Measurements from ENCODE around the gene BNIP5.

BNIP5 gene

DNA sequence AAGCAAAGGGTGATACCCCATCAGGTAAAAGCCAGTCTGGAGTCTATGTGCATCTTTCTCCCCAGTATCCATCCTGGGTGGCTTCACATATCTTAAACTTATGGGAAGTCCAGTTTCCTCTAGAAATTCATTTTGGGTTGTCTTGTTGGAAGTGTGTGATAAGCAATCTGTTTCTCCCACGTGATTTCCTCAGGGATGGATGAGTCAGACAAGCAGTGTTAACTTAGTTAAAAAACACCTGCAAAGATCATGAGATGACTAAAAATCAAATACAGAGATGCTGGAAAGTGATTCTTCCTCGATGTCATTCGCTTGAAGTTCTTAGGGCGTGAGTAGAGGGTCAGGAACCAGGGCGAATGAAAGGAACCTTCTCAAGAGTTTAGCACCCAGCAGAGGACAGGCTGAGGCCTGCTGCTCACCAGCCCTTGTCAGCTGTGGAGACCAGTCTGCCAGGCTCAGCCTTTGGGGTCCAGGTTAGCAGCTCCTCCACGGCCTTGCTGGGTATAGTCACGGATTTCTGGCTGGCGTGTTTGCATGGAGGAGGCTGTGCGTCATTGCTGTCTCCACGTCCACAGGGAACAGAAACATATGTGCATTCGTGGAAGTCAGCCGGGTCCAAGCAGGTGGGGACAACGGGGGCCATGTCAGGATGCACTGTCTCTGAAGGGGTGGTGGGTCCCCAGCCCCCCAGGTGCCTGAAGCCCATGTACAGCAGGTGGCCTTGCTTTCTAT, 69.6 kb downstream of the BNIP5 start:
- TF ChIP-seq, protein P1, sequence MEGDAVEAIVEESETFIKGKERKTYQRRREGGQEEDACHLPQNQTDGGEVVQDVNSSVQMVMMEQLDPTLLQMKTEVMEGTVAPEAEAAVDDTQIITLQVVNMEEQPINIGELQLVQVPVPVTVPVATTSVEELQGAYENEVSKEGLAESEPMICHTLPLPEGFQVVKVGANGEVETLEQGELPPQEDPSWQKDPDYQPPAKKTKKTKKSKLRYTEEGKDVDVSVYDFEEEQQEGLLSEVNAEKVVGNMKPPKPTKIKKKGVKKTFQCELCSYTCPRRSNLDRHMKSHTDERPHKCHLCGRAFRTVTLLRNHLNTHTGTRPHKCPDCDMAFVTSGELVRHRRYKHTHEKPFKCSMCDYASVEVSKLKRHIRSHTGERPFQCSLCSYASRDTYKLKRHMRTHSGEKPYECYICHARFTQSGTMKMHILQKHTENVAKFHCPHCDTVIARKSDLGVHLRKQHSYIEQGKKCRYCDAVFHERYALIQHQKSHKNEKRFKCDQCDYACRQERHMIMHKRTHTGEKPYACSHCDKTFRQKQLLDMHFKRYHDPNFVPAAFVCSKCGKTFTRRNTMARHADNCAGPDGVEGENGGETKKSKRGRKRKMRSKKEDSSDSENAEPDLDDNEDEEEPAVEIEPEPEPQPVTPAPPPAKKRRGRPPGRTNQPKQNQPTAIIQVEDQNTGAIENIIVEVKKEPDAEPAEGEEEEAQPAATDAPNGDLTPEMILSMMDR (IDR thresholded peaks at IDR 0.05; ENCODE audit: insufficient read depth, missing control alignments) = no peak
- FAIRE-seq (no peak), DNase-seq (ENCODE audit: insufficient read length, low spot score) (no peak)

All from D721Med (cell line).